NOMO-1 (cell line): ENCODE data around the gene NDRG2.

Source experiments
- DNase-seq, 2 experiments: peaks; one replicate each; lab custom pipeline; 2025; ENCODE audit not compliant: unreplicated experiment in 2 of 2; lab: John Stamatoyannopoulos, UW

Gene NDRG2

GRCh38 chr14:20978687-20979086 lies 46.2 kb downstream of the NDRG2 start:
- DNase-seq = no peak

DNA sequence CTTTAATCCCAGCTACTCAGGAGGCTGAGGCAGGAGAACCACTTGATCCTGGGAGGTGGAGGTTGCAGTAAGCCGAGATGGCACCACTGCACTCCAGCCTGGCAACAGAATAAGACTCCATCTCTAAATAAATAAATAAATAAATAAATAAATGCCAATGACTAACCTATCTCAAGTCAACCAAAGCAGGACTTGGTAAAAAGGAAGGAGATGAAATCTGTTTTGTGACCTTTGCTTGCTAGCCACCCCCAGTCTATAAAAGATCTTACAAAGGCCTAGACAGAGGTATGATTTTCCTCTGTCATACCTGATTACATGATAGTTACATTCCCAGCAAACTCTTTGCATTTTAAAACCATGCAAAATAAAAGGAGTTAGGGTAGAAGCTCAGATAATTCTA lies 48.6 kb downstream of the NDRG2 start:
- DNase-seq = no peak

- DNase-seq = no peak
These were observed 51.4 kb downstream of the NDRG2 start for GRCh38 chr14:20973501-20973900.

- no peak for DNase-seq
These were observed 53.2 kb downstream of the NDRG2 start for GRCh38 chr14:20971705-20972021.

DNA sequence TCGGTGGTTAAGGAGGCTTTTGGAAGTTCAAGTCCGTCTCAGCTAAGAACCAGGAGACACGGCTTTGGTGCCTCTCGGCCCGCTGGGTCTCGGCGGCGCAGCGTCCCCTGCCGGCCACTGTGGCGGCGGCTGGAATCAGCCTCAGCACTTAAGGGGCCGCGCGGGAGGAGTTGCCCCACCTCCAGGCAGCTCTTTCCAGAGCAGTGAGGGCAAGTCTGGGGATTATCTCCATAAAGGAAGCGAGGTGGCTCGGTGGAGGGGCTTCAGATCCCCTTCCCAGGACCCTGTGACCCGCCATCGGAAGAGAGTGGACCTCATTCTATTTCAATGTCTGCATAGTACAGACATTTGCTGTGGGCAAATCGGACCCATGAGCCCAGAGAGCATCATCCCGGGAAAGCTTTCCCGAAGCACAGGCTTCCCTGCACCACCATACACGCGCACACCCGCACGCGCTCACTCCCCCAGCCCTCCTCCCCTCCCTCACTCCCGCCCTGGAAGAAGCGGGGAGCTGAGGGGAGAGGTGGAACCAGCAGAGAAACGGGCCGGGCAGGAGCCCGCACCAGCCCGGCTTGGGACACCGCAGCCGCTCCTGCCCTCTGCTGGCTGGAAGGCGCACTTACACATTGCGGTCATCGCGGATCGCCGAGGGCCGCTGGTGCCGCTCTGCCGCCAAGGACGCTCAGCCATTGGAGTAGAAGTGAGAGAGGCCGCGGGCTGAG lies 53.7 kb downstream of the NDRG2 start:
- peak; percentile 81 to 92 for DNase-seq

GRCh38 chr14:20970647-20970982 lies 54.2 kb downstream of the NDRG2 start:
- DNase-seq = peak in 1 of 2 experiments; percentile 64

GRCh38 chr14:20969336-20969735 lies 55.5 kb downstream of the NDRG2 start:
- DNase-seq = no peak
